CD4-positive, alpha-beta memory T cell (primary cell): ENCODE data around the gene IL23R. TPM values are rescaled to one million over a fixed set of nuclear protein-coding genes. Genes with fewer than 3 reads are reported as not detected.

ENCODE experiments used
- CTCF ChIA-PET: fragments of 350-600 bp; sonication (Branson Sonifier 250); formaldehyde crosslinking; loops from one replicate; lab custom pipeline; 2021; ENCODE audit warnings: inconsistent platforms; ENCODE audit not compliant: partially characterized antibody; lab: Charles Lee
- POLR2A ChIA-PET: fragments of 350-600 bp; sonication (Branson Sonifier 250); formaldehyde crosslinking; loops from one replicate; lab custom pipeline; 2021; ENCODE audit not compliant: partially characterized antibody; lab: Charles Lee
- DNase-seq, 5 donors: peaks; one replicate each; pipeline versions ENCODE4 v3.0.0 to v3.0.0-alpha.2; 2020 to 2022; ENCODE audit warnings: mixed read lengths in 1 of 5
- H3K27ac ChIP-seq: one replicate; pipeline ENCODE4 v1.7.0; 2013; ENCODE audit warnings: low read depth, low read length
- H3K27me3 ChIP-seq: 2 replicates; pipeline ENCODE4 v1.7.0; 2013; ENCODE audit warnings: mild to moderate bottlenecking, low read length, moderate library complexity; ENCODE audit not compliant: insufficient read depth
- H3K36me3 ChIP-seq: 2 replicates; pipeline ENCODE4 v1.7.0; 2013; ENCODE audit warnings: mild to moderate bottlenecking, low read length, moderate library complexity; ENCODE audit not compliant: insufficient read depth
- H3K4me1 ChIP-seq: 2 replicates; pipeline ENCODE4 v1.7.0; 2013; ENCODE audit warnings: mild to moderate bottlenecking, low read length, moderate library complexity; ENCODE audit not compliant: insufficient read depth
- H3K4me3 ChIP-seq, 2 donors: one replicate each; pipeline ENCODE4 v1.7.0; 2013; ENCODE audit warnings: low read length in 2 of 2, mild to moderate bottlenecking in 1 of 2
- H3K9me3 ChIP-seq, 2 donors: one replicate each; pipeline ENCODE4 v1.7.0; 2013; ENCODE audit warnings: low read length in 2 of 2, control low read depth in 1 of 2; ENCODE audit not compliant: control insufficient read depth in 1 of 2
- H3K27ac Mint-ChIP-seq, 7 donors: one replicate each; pipeline ENCODE4 v1.8.0; 2020 to 2021; ENCODE audit warnings: mixed read lengths in 7 of 7, mild to moderate bottlenecking in 6 of 7, inconsistent platforms in 3 of 7, moderate library complexity in 3 of 7
- H3K27me3 Mint-ChIP-seq, 2 donors: one replicate each; pipeline ENCODE4 v1.8.0; 2020 to 2021; ENCODE audit warnings: mixed read lengths in 2 of 2
- H3K36me3 Mint-ChIP-seq, 2 donors: one replicate each; pipeline ENCODE4 v1.8.0; 2020 to 2021; ENCODE audit warnings: mixed read lengths in 2 of 2, inconsistent platforms in 1 of 2, mild to moderate bottlenecking in 1 of 2
- H3K4me1 Mint-ChIP-seq, 4 donors: one replicate each; pipeline ENCODE4 v1.8.0; 2020 to 2021; ENCODE audit warnings: mixed read lengths in 4 of 4, mild to moderate bottlenecking in 1 of 4
- H3K4me3 Mint-ChIP-seq, 8 donors: one replicate each; pipeline ENCODE4 v1.8.0; 2020 to 2021; ENCODE audit warnings: mixed read lengths in 8 of 8, mild to moderate bottlenecking in 7 of 8, moderate library complexity in 6 of 8, inconsistent platforms in 3 of 8
- H3K9me3 Mint-ChIP-seq, 8 donors: one replicate each; pipeline ENCODE4 v1.8.0; 2020 to 2021; ENCODE audit warnings: mixed read lengths in 8 of 8, mild to moderate bottlenecking in 5 of 8, inconsistent platforms in 3 of 8, moderate library complexity in 1 of 8
- intact Hi-C: fragments of 100-400 bp; cut with micrococcal nuclease; formaldehyde crosslinking; loops from one replicate; pipeline ENCODE4 v1.15.1; 2023
- polyA plus RNA-seq, 2 donors: library from polyadenylated mRNA; unstranded; fragments of 300-500 nt; fragmentation: Illumina TruSeq; gene quantifications; one replicate each; pipeline ENCODE4 v1.2.3, GENCODE V29; 2021
- total RNA-seq, 2 experiments: library from RNA; stranded (reverse); gene quantifications; one replicate each; pipeline ENCODE4 v1.2.3, GENCODE V29; 2021

The IL23R gene
- total and polyA plus RNA-seq, 4 experiments from 2014 or later: 0.47 to 2.6 (median 1.5) TPM

DNA sequence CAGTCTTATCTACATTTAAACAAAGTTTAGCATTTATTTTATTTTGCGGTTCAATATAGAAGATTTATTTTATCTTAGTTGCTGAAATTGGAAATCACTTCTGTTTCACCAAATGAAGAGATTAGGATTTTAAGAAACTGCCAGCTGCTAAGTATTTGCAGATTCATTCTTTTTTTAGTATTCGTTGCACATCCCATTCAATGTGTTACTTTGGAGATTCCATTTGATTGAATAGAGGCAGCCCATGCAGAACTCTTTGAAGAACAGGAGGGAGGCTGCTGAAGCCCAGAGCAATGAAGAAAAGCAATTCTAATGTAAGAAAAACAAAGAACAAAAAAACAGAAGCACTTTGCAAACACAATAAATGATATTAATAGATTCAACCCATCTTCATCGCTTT, 102.8 kb downstream of the IL23R start:
- Histone ChIP-seq H3K36me3 (no peaks in the 10 kb centered on the region), H3K4me1 (peaks cover 9% of the 10 kb centered on the region), H3K4me3 (no peak overlapping the region), H3K27me3 (no peaks in the 10 kb centered on the region), H3K9me3 (no peaks in the 10 kb centered on the region), H3K27ac (no peak overlapping the region)
- CTCF ChIA-PET: interaction anchor here (0.8 kb wide), 1 partner anchor 51 kb away, joined by 3 read pairs; no protein-coding TSS in a partner anchor
- no peak for DNase-seq
- intact Hi-C loops: no loop called here
- no peak overlapping the region for H3K4me3 Mint-ChIP-seq
- no peaks in the 10 kb centered on the region for H3K27me3 Mint-ChIP-seq
- H3K9me3 Mint-ChIP-seq: peaks cover 0 to 8% (median 4%) of the 10 kb centered on the region in 8 donors
- POLR2A ChIA-PET: no interaction called here
- H3K36me3 Mint-ChIP-seq: no peaks in the 10 kb centered on the region
- peaks cover 4 to 8% (median 6%) of the 10 kb centered on the region in 4 donors for H3K4me1 Mint-ChIP-seq
- H3K27ac Mint-ChIP-seq: no peak overlapping the region

DNA sequence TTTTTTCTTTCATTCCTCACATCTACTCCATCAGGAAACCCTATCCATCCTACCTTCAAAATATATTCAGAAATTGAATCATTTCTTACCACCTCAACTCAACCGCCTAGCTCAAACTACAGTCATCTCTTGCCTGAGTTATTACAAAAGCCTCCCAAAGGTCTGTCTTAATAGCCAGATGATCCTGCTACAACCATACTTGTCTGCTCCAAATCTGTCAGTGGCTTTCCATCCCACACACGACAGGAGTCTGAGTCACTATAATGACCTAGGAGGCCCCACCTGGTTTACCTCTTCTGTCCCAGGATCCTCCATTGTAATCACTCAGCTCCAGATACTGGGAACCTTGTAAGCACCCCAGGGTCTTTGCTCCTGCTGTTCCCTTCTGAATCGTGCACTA, 104.3 kb downstream of the IL23R start:
- H3K27ac ChIP-seq: no peak overlapping the region
- POLR2A ChIA-PET: no interaction called here
- Mint-ChIP-seq H3K4me1 (peaks cover 0 to 9% (median 3%) of the 10 kb centered on the region in 4 donors), H3K4me3 (no peak overlapping the region), H3K27me3 (no peaks in the 10 kb centered on the region), H3K36me3 (no peaks in the 10 kb centered on the region), H3K9me3 (peaks cover 0 to 8% (median 4%) of the 10 kb centered on the region in 8 donors), H3K27ac (no peak overlapping the region)
- H3K4me1 ChIP-seq: no peaks in the 10 kb centered on the region
- H3K36me3 ChIP-seq: no peaks in the 10 kb centered on the region
- intact Hi-C loops: no loop called here
- no peak for DNase-seq
- H3K9me3 ChIP-seq: no peaks in the 10 kb centered on the region
- CTCF ChIA-PET: no interaction called here
- H3K27me3 ChIP-seq: no peaks in the 10 kb centered on the region
- H3K4me3 ChIP-seq: no peak overlapping the region

DNA sequence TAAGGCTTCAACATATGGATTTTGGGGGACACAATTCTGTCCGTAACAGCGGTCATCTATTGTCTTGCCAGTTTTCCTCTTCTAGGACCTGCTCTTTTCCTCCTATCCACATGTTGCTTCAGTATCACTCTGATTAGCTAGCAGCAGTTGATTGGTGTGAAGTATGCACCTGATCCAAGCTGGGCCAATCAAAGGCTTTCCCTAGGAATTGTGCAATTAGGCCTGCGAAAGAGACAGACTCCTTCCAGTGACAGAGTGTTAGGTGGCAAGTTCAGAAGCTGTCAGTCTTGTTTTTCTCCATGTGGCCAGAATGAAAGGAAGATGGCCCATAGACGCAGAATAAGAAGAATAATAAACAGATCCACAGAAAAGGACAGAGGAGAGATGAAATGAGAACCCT, 107.3 kb downstream of the IL23R start:
- DNase-seq: no peak
- Histone ChIP-seq H3K36me3 (no peaks in the 10 kb centered on the region), H3K27me3 (no peaks in the 10 kb centered on the region), H3K4me3 (no peak overlapping the region), H3K4me1 (no peaks in the 10 kb centered on the region), H3K27ac (no peak overlapping the region), H3K9me3 (no peaks in the 10 kb centered on the region)
- ChIA-PET POLR2A (no interaction called here), CTCF (interaction anchor here (1.5 to 1.6 kb wide), 2 partner anchors 12 to 227 kb away, joined by 3 to 4 read pairs; no protein-coding TSS in a partner anchor)
- H3K9me3 Mint-ChIP-seq: peaks cover 0 to 9% (median 4%) of the 10 kb centered on the region in 8 donors
- no peak overlapping the region for H3K4me3 Mint-ChIP-seq
- H3K36me3 Mint-ChIP-seq: no peaks in the 10 kb centered on the region
- H3K27me3 Mint-ChIP-seq: no peaks in the 10 kb centered on the region
- peaks cover 0 to 7% (median 3%) of the 10 kb centered on the region in 4 donors for H3K4me1 Mint-ChIP-seq
- intact Hi-C loops: no loop called here
- H3K27ac Mint-ChIP-seq: no peak overlapping the region

DNA sequence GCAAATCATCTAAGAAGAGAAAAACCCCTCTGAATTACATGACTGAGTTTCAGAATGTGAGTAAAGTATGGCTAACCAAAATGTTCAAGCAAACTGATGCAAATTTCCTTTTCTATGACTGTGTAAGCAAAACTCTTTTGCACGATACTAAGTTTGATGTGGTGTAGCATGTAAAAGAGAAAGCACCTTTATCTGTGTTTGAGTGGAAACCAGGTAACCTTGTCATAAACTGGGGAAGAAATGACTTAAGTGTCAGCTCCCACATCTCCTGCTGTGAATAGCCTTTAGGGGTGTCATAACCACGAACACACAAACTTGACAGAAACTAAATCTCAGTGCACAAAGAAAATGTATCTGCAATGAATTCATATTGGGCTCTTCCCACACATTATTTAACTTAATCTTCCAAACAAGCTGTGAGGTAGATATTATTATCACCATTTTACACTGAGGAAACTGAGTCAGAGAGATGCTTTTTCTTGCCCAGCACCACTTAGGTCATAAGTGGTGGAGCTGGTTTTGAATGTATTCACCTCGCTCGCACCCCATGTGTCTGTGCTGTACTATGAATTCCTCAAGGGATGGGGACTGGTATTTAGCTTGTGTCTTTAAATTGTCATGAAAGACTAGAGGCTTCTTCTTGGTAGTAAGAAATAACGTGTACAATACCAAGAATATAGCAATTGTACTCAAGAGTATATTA, 108.5 kb downstream of the IL23R start:
- peak overlapping the region in 2 of 7 donors; percentile 27 to 49 for H3K27ac Mint-ChIP-seq

DNA sequence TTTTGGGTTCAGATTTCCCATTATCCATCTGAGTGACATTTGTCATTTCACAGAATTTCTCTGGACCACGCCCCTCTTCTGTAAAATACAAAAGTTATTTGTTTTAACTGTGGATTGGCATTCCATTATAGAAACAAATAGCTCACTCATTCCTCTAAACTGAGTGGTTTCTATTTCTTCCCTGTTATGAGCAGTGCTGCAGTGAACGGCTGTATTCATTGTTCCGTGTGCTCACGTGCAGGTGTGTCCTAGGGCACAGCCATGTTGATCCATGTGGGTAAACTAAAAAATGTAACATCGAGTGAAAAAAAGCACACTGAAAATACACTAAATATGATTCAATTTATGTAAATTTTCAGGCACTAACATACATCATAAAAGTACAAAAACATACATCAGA, 114.4 kb downstream of the IL23R start:
- POLR2A ChIA-PET: no interaction called here

More for the DNA sequence above, 108.5 kb downstream of the IL23R start:
- Histone ChIP-seq H3K27ac (no peak overlapping the region), H3K9me3 (no peaks in the 10 kb centered on the region), H3K36me3 (no peaks in the 10 kb centered on the region), H3K4me3 (no peak overlapping the region), H3K4me1 (no peaks in the 10 kb centered on the region), H3K27me3 (no peaks in the 10 kb centered on the region)
- H3K4me1 Mint-ChIP-seq: peaks cover 0 to 7% (median 3%) of the 10 kb centered on the region in 4 donors
- ChIA-PET CTCF (interaction anchor here (0.8 to 1.6 kb wide), 3 partner anchors 10 to 225 kb away, joined by 3 to 4 read pairs (median 3); no protein-coding TSS in a partner anchor), POLR2A (no interaction called here)
- intact Hi-C loops: no loop called here
- no peak overlapping the region for H3K4me3 Mint-ChIP-seq
- peaks cover 0 to 9% (median 4%) of the 10 kb centered on the region in 8 donors for H3K9me3 Mint-ChIP-seq
- no peaks in the 10 kb centered on the region for H3K27me3 Mint-ChIP-seq
- no peaks in the 10 kb centered on the region for H3K36me3 Mint-ChIP-seq
- DNase-seq: peak in 2 of 5 donors; percentile 8 to 29

GRCh38 chr1:67281244-67281643, 115.0 kb downstream of the IL23R start:
- peaks cover 0 to 4% (median 0%) of the 10 kb centered on the region in 4 donors for H3K4me1 Mint-ChIP-seq
- DNase-seq: no peak
- no peaks in the 10 kb centered on the region for H3K27me3 ChIP-seq
- H3K4me3 Mint-ChIP-seq: no peak overlapping the region
- H3K4me1 ChIP-seq: no peaks in the 10 kb centered on the region
- intact Hi-C loops: no loop called here
- POLR2A ChIA-PET: no interaction called here
- H3K9me3 ChIP-seq: no peaks in the 10 kb centered on the region
- H3K27ac ChIP-seq: no peak overlapping the region
- H3K36me3 Mint-ChIP-seq: no peaks in the 10 kb centered on the region
- no peak overlapping the region for H3K4me3 ChIP-seq
- CTCF ChIA-PET: interaction anchor here (1.1 kb wide), 1 partner anchor 220 kb away, joined by 4 read pairs; no protein-coding TSS in a partner anchor
- H3K27ac Mint-ChIP-seq: no peak overlapping the region
- no peaks in the 10 kb centered on the region for H3K36me3 ChIP-seq
- no peaks in the 10 kb centered on the region for H3K9me3 Mint-ChIP-seq
- no peaks in the 10 kb centered on the region for H3K27me3 Mint-ChIP-seq

More for the DNA sequence above, 114.4 kb downstream of the IL23R start:
- H3K27ac Mint-ChIP-seq: no peak overlapping the region
- CTCF ChIA-PET: interaction anchor here (1.1 kb wide), 1 partner anchor 220 kb away, joined by 4 read pairs; no protein-coding TSS in a partner anchor
- intact Hi-C loops: no loop called here
- no peaks in the 10 kb centered on the region for H3K4me1 ChIP-seq
- H3K4me3 Mint-ChIP-seq: no peak overlapping the region
- H3K27me3 ChIP-seq: no peaks in the 10 kb centered on the region
- no peaks in the 10 kb centered on the region for H3K4me1 Mint-ChIP-seq
- H3K27ac ChIP-seq: no peak overlapping the region
- H3K27me3 Mint-ChIP-seq: no peaks in the 10 kb centered on the region
- no peaks in the 10 kb centered on the region for H3K36me3 ChIP-seq
- no peaks in the 10 kb centered on the region for H3K9me3 ChIP-seq
- no peaks in the 10 kb centered on the region for H3K36me3 Mint-ChIP-seq
- no peak overlapping the region for H3K4me3 ChIP-seq
- DNase-seq: no peak
- peaks cover 0 to under 1% (median 0%) of the 10 kb centered on the region in 8 donors for H3K9me3 Mint-ChIP-seq

GRCh38 chr1:67285780-67286488, 119.7 kb downstream of the IL23R start:
- H3K9me3 ChIP-seq: no peaks in the 10 kb centered on the region
- ChIA-PET CTCF (no interaction called here), POLR2A (no interaction called here)
- no peaks in the 10 kb centered on the region for H3K27me3 Mint-ChIP-seq
- no peaks in the 10 kb centered on the region for H3K4me1 ChIP-seq
- H3K9me3 Mint-ChIP-seq: no peaks in the 10 kb centered on the region
- H3K27ac Mint-ChIP-seq: no peak overlapping the region
- H3K36me3 ChIP-seq: no peaks in the 10 kb centered on the region
- no peak for DNase-seq
- peaks cover 0 to 6% (median 0%) of the 10 kb centered on the region in 4 donors for H3K4me1 Mint-ChIP-seq
- intact Hi-C loops: no loop called here
- H3K4me3 ChIP-seq: no peak overlapping the region
- no peaks in the 10 kb centered on the region for H3K27me3 ChIP-seq
- H3K36me3 Mint-ChIP-seq: no peaks in the 10 kb centered on the region
- no peak overlapping the region for H3K4me3 Mint-ChIP-seq
- H3K27ac ChIP-seq: no peak overlapping the region
